Liver (tissue), 9 donors: ENCODE data around the gene PDZD2. TPM values are rescaled to one million over a fixed set of nuclear protein-coding genes. Genes with fewer than 3 reads are reported as not detected.

Experiments
- DNase-seq: peaks from one replicate; pipeline ENCODE4 v3.0.0-alpha.2; 2017; ENCODE audit warnings: low spot score
- H3K27ac ChIP-seq, 2 donors: one replicate each; pipeline ENCODE4 v1.7.0; 2013; ENCODE audit warnings: inconsistent platforms in 2 of 2, low read length in 2 of 2, control low read depth in 1 of 2, low read depth in 1 of 2, mild to moderate bottlenecking in 1 of 2
- H3K27me3 ChIP-seq, 4 donors: one replicate each; pipeline versions ENCODE4 v1.6.1 to v1.7.0; 2013; ENCODE audit warnings: low read length in 3 of 4, inconsistent platforms in 1 of 4, mild to moderate bottlenecking in 1 of 4, moderate library complexity in 1 of 4; ENCODE audit not compliant: control insufficient read depth in 4 of 4, insufficient read depth in 4 of 4
- H3K36me3 ChIP-seq, 4 donors: one replicate each; pipeline versions ENCODE4 v1.6.1 to v1.7.0; 2013; ENCODE audit warnings: low read length in 3 of 4, mild to moderate bottlenecking in 3 of 4, low read depth in 1 of 4, moderate library complexity in 1 of 4; ENCODE audit not compliant: control insufficient read depth in 4 of 4, insufficient read depth in 3 of 4
- H3K4me1 ChIP-seq, 4 donors: one replicate each; pipeline versions ENCODE4 v1.6.1 to v1.7.0; 2013; ENCODE audit warnings: low read length in 3 of 4, mild to moderate bottlenecking in 3 of 4, moderate library complexity in 1 of 4; ENCODE audit not compliant: control insufficient read depth in 4 of 4, insufficient read depth in 4 of 4
- H3K4me3 ChIP-seq, 3 donors: one replicate each; pipeline versions ENCODE4 v1.6.1 to v1.7.0; 2013; ENCODE audit warnings: low read length in 3 of 3, control low read depth in 1 of 3, low read depth in 1 of 3, mild to moderate bottlenecking in 1 of 3
- H3K9ac ChIP-seq, 2 donors: one replicate each; pipeline ENCODE4 v1.7.0; 2013; ENCODE audit warnings: low read length in 2 of 2, mild to moderate bottlenecking in 2 of 2, moderate library complexity in 2 of 2, control low read depth in 1 of 2, low read depth in 1 of 2
- H3K9me3 ChIP-seq, 4 donors: one replicate each; pipeline versions ENCODE4 v1.6.1 to v1.7.0; 2013; ENCODE audit warnings: low read length in 3 of 4; ENCODE audit not compliant: control insufficient read depth in 4 of 4
- FOXA1 ChIP-seq: IDR thresholded peaks from 2 replicates; pipeline ENCODE4 v1.6.1; 2016; ENCODE audit warnings: antibody characterized with exemption
- GABPA ChIP-seq, 2 donors: IDR thresholded peaks in 1 of 2; conservative IDR thresholded peaks in 1 of 2; 2 replicates each; pipeline ENCODE4 v1.6.1; 2016; ENCODE audit warnings: antibody characterized with exemption in 2 of 2, mild to moderate bottlenecking in 1 of 2, moderate library complexity in 1 of 2
- HNF4A ChIP-seq, 2 donors: conservative IDR thresholded peaks; 2 replicates each; pipeline ENCODE4 v1.6.1; 2016; ENCODE audit warnings: antibody characterized with exemption in 2 of 2, mild to moderate bottlenecking in 2 of 2
- JUND ChIP-seq, 2 donors: IDR thresholded peaks; 2 replicates each; pipeline ENCODE4 v1.6.1; 2016; ENCODE audit warnings: antibody characterized with exemption in 2 of 2
- NR2F2 ChIP-seq: IDR thresholded peaks from 2 replicates; pipeline ENCODE4 v1.6.1; 2016; ENCODE audit warnings: antibody characterized with exemption
- RAD21 ChIP-seq, 2 donors: IDR thresholded peaks; 2 replicates each; pipeline ENCODE4 v1.6.1; 2016; ENCODE audit warnings: antibody characterized with exemption in 2 of 2, mild to moderate bottlenecking in 2 of 2
- RXRA ChIP-seq, 2 donors: IDR thresholded peaks; 2 replicates each; pipeline ENCODE4 v1.6.1; 2017 to 2018; ENCODE audit warnings: antibody characterized with exemption in 2 of 2, mild to moderate bottlenecking in 1 of 2
- SP1 ChIP-seq: IDR thresholded peaks from 2 replicates; pipeline ENCODE4 v1.6.1; 2018; ENCODE audit warnings: antibody characterized with exemption, mild to moderate bottlenecking
- TAF1 ChIP-seq: conservative IDR thresholded peaks from 2 replicates; pipeline ENCODE4 v1.6.1; 2016; ENCODE audit warnings: antibody characterized with exemption, mild to moderate bottlenecking
- WGBS: extraction: QIAGEN DNeasy Blood & Tissue Kit; methylation state at CpG from one replicate; pipeline ENCODE4 v1.1.7; 2013; 5-methylcytosine and 5-hydroxymethylcytosine counted together
- polyA plus RNA-seq, 2 donors: library from polyadenylated mRNA; stranded (reverse) in 1 of 2; unstranded in 1 of 2; fragments of 200-250 nt in 1 of 2; fragments of >200 nt in 1 of 2; fragmentation: Nextera tagmentation in 1 of 2; extraction: Ambion mirVana in 1 of 2; gene quantifications; one replicate each; pipeline versions ENCODE4 v1.2.1 to v1.2.3, GENCODE V29; 2013 to 2015
- total RNA-seq, 2 donors: library from RNA; depleted of rRNA; stranded (reverse); fragments of >200 nt; gene quantifications; one replicate each; pipeline ENCODE4 v1.2.3, GENCODE V29; 2014
- TF ChIP-seq, protein P1 (sequence below): IDR thresholded peaks from 2 replicates; pipeline ENCODE4 v1.6.1; 2016; ENCODE audit warnings: antibody characterized with exemption
- TF ChIP-seq, protein P2 (sequence below): IDR thresholded peaks from 2 replicates; pipeline ENCODE4 v1.6.1; 2016; ENCODE audit warnings: antibody characterized with exemption, mild to moderate bottlenecking
- donor health status: healthy.
- donor health status: healthy.
- donor health status: healthy.
- donor health status: healthy.
- donor health status: healthy.

Gene PDZD2
- total and polyA plus RNA-seq, 4 donors: 0.27 to 1.1 (median 0.54) TPM

DNA sequence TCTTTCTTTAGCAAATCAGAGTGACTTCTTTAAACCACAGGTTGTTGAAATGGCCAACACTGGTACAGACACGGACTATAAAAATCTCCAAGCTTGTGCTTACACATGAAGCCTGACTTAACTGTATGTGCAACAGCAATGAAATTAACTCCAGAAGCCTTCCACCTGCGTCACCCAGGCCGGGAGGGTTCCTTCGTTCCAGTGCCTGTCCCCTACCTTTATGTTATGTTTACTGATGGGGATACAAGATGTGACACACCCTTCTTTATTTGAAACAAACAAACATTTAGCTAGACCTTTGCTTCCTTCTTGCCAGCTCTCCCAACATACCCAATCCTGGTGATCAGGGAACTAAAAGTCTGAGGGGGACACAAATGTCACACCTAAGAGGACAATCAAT is 469.2 kb downstream of the PDZD2 start:
- WGBS: 91% methylated on average over 4 of the region's 4 CpGs
- Histone ChIP-seq H3K9ac (no peak overlapping the region), H3K4me3 (no peak overlapping the region), H3K27ac (no peak overlapping the region), H3K27me3 (no peaks in the 10 kb centered on the region), H3K9me3 (no peaks in the 10 kb centered on the region), H3K4me1 (no peaks in the 10 kb centered on the region), H3K36me3 (peaks cover 8 to 70% (median 59%) of the 10 kb centered on the region in 4 donors)
- DNase-seq: no peak
- no peak for TF ChIP-seq JUND (IDR thresholded peaks at IDR 0.05)
- no peak for TF ChIP-seq TAF1
- TF ChIP-seq HNF4A (conservative IDR thresholded peaks at IDR 0.05): no peak
- TF ChIP-seq, protein P1, sequence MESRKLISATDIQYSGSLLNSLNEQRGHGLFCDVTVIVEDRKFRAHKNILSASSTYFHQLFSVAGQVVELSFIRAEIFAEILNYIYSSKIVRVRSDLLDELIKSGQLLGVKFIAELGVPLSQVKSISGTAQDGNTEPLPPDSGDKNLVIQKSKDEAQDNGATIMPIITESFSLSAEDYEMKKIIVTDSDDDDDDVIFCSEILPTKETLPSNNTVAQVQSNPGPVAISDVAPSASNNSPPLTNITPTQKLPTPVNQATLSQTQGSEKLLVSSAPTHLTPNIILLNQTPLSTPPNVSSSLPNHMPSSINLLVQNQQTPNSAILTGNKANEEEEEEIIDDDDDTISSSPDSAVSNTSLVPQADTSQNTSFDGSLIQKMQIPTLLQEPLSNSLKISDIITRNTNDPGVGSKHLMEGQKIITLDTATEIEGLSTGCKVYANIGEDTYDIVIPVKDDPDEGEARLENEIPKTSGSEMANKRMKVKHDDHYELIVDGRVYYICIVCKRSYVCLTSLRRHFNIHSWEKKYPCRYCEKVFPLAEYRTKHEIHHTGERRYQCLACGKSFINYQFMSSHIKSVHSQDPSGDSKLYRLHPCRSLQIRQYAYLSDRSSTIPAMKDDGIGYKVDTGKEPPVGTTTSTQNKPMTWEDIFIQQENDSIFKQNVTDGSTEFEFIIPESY: no peak
- TF ChIP-seq RAD21 (IDR thresholded peaks at IDR 0.05): no peak
- TF ChIP-seq GABPA (IDR thresholded peaks at IDR 0.05 in 1 of 2, conservative IDR thresholded peaks at IDR 0.05 in 1 of 2): no peak
- TF ChIP-seq SP1: no peak
- TF ChIP-seq RXRA (IDR thresholded peaks at IDR 0.05): no peak
- no peak for TF ChIP-seq FOXA1

DNA sequence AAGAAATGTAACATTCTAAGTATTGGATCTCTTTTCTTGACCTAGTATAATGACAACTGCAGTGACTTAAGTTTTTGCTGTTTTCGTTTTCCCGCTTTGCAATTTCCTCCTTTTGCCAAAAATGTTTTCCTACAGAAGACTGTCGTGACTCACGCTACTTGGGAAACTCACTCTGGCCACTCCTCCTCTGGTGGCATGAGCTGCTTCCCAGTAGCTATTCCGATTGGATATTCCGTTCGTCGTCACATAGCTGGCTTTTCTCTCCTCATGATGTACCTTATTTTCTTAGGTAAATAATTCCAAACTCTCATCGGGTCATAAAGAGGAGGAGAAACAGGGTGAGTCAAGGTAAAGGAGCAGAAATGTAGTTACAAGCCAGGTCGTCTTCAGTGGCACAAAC is 470.3 kb downstream of the PDZD2 start:
- Histone ChIP-seq H3K9ac (no peak overlapping the region), H3K27ac (no peak overlapping the region), H3K4me3 (no peak overlapping the region), H3K4me1 (no peaks in the 10 kb centered on the region), H3K27me3 (no peaks in the 10 kb centered on the region), H3K9me3 (no peaks in the 10 kb centered on the region), H3K36me3 (peaks cover 8 to 65% (median 56%) of the 10 kb centered on the region in 4 donors)
- 92% methylated on average over 10 of the region's 10 CpGs for WGBS
- no peak for DNase-seq
- TF ChIP-seq, protein P2, sequence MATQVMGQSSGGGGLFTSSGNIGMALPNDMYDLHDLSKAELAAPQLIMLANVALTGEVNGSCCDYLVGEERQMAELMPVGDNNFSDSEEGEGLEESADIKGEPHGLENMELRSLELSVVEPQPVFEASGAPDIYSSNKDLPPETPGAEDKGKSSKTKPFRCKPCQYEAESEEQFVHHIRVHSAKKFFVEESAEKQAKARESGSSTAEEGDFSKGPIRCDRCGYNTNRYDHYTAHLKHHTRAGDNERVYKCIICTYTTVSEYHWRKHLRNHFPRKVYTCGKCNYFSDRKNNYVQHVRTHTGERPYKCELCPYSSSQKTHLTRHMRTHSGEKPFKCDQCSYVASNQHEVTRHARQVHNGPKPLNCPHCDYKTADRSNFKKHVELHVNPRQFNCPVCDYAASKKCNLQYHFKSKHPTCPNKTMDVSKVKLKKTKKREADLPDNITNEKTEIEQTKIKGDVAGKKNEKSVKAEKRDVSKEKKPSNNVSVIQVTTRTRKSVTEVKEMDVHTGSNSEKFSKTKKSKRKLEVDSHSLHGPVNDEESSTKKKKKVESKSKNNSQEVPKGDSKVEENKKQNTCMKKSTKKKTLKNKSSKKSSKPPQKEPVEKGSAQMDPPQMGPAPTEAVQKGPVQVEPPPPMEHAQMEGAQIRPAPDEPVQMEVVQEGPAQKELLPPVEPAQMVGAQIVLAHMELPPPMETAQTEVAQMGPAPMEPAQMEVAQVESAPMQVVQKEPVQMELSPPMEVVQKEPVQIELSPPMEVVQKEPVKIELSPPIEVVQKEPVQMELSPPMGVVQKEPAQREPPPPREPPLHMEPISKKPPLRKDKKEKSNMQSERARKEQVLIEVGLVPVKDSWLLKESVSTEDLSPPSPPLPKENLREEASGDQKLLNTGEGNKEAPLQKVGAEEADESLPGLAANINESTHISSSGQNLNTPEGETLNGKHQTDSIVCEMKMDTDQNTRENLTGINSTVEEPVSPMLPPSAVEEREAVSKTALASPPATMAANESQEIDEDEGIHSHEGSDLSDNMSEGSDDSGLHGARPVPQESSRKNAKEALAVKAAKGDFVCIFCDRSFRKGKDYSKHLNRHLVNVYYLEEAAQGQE: no peak

DNA sequence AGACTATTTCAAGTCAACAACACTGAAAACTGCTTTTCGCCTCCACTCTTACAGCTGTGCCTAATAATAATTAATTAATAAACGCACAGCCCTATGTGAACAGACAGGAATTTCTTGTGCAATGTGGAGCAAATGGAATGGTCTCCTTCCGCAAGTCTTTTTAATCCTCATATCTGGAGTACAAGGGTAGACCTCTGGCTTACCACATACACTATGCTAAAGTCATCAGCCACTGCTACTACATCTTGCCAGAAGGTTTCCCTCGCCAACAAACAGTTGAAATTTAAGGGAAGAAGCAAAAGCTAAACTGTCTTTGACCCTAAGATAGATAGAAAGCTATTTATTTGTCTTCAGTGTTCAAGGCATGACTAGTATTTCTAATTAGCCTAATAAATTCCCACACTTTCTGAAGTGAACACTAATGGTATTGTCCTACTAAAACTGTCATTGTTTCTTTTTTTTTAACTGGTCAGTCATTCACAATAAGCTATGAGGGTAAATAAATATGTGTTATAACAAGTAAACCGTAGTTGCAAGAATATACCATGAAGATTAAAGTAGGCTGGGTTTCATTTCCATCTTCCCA is 471.3 kb downstream of the PDZD2 start:
- 89% methylated on average over 5 of the region's 5 CpGs for WGBS
- no peak overlapping the region for H3K27ac ChIP-seq
- peak; percentile 27 for TF ChIP-seq NR2F2
- TF ChIP-seq, protein P2: no peak
- DNase-seq: no peak
- H3K36me3 ChIP-seq: peaks cover 3 to 60% (median 52%) of the 10 kb centered on the region in 4 donors
- no peaks in the 10 kb centered on the region for H3K4me1 ChIP-seq
- no peak overlapping the region for H3K4me3 ChIP-seq
- H3K9me3 ChIP-seq: no peaks in the 10 kb centered on the region
- H3K9ac ChIP-seq: no peak overlapping the region
- H3K27me3 ChIP-seq: no peaks in the 10 kb centered on the region
